Aorta (tissue), 5 donors: ENCODE results near the gene LRBA. TPM values are rescaled to one million over a fixed set of nuclear protein-coding genes. Genes with fewer than 3 reads are reported as not detected.

Source experiments
- ATAC-seq: fragments of 200-7000 bp; cut with Tn5 transposase; one replicate; pipeline ENCODE4 v1.9.1; 2022; ENCODE audit warnings: moderate library complexity; ENCODE audit not compliant: low FRiP score
- DNase-seq, 2 donors: peaks; one replicate each; pipeline ENCODE4 v3.0.0-alpha.2; 2020
- H3K27ac ChIP-seq, 2 donors: one replicate each; pipeline ENCODE4 v1.5.1; 2013; ENCODE audit warnings: low read length in 2 of 2, mild to moderate bottlenecking in 2 of 2, moderate library complexity in 2 of 2, control low read depth in 1 of 2, inconsistent platforms in 1 of 2, low read depth in 1 of 2
- H3K27me3 ChIP-seq, 2 donors: one replicate each; pipeline ENCODE4 v1.6.1; 2013; ENCODE audit warnings: control low read depth in 1 of 2, low read length in 1 of 2, mild to moderate bottlenecking in 1 of 2, moderate library complexity in 1 of 2; ENCODE audit not compliant: insufficient read depth in 2 of 2, control insufficient read depth in 1 of 2
- H3K36me3 ChIP-seq, 2 donors: one replicate each; pipeline ENCODE4 v1.6.1; 2013; ENCODE audit warnings: control low read depth in 1 of 2, low read length in 1 of 2, mild to moderate bottlenecking in 1 of 2; ENCODE audit not compliant: insufficient read depth in 2 of 2, control insufficient read depth in 1 of 2
- H3K4me1 ChIP-seq, 2 donors: one replicate each; pipeline ENCODE4 v1.6.1; 2013; ENCODE audit warnings: low read length in 2 of 2, control low read depth in 1 of 2, mild to moderate bottlenecking in 1 of 2, moderate library complexity in 1 of 2; ENCODE audit not compliant: insufficient read depth in 2 of 2, control insufficient read depth in 1 of 2
- H3K4me3 ChIP-seq, 2 donors: one replicate each; pipeline ENCODE4 v1.5.1; 2013; ENCODE audit warnings: low read length in 2 of 2, control low read depth in 1 of 2, mild to moderate bottlenecking in 1 of 2
- H3K9me3 ChIP-seq: one replicate; pipeline ENCODE4 v1.6.1; 2013; ENCODE audit warnings: mild to moderate bottlenecking, low read length; ENCODE audit not compliant: control insufficient read depth
- WGBS, 2 donors: extraction: QIAGEN DNeasy Blood & Tissue Kit; methylation state at CpG; one replicate each; pipeline ENCODE4 v1.1.7; 2013; 5-methylcytosine and 5-hydroxymethylcytosine counted together
- intact Hi-C, 2 donors: fragments of 100-400 bp; cut with DNase I; formaldehyde crosslinking; loops; one replicate each; pipeline versions ENCODE4 v1.14.2 to v1.15.0; 2022
- polyA plus RNA-seq, 2 donors: library from polyadenylated mRNA; stranded (reverse); fragments of 200-250 nt; gene quantifications; one replicate each; pipeline ENCODE4 v1.2.3, GENCODE V29; 2013
- total RNA-seq, 2 donors: library from RNA; stranded (reverse); fragmentation: NEBNext Ultra II Directional; extraction: Animal tissue kit (Norgen Biotek cat#: 25700); gene quantifications; one replicate each; pipeline ENCODE4 v1.2.1, GENCODE V29; 2021
- donor health status: healthy with polysubstance abuse.
- donor health status: Bipolar disorder and iron deficiency.
- donor health status: DM: no; HTN: no; CAD: no.
- donor health status: DM: no; HTN: no; CAD: no.
- donor health status: DM: yes; HTN: yes; CAD: no.

The LRBA gene
- total and polyA plus RNA-seq, 4 donors = 4.8 to 34.5 (median 15.4) TPM

DNA sequence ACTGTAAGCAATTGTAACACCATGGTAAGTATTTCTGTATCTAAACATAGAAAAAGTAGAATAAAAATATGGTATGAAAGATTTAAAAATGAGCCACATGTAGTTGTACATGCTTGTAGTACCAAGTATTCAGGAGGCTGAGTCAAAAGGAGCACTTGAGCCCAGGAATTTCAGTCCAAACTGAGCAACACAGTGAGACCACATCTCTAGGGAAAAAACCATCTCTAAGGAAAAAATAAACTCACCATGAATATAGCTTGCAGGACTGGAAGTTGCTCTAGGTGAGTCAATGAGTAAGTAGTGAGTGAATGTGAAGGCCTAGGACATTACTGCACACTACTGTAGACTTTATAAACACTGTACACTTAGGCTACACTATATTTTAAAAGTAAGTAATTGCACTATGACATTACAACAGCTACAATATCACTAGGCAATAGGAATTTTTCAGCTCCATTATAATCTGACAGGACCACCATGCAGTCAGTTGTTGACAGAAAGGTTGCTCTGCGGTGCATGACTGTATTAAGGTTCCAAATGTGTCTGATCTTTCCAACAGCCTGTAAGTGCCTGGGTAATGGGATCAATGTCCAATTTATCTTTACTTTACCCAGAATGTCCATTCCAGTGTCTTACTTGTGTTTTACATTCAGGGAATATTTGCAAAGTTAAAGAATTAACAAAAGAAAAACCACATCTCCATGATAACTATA, 28.9 kb upstream of the LRBA start:
- Histone ChIP-seq H3K9me3 (no peaks in the 10 kb centered on the region), H3K4me3 (no peak overlapping the region), H3K27me3 (no peaks in the 10 kb centered on the region), H3K36me3 (no peaks in the 10 kb centered on the region), H3K27ac (no peak overlapping the region), H3K4me1 (no peaks in the 10 kb centered on the region)
- no peak for ATAC-seq
- WGBS, 2 donors = 47 to 56% methylated on average over 1 of the region's 1 CpG
- intact Hi-C loops = no loop called here
- no peak for DNase-seq

DNA sequence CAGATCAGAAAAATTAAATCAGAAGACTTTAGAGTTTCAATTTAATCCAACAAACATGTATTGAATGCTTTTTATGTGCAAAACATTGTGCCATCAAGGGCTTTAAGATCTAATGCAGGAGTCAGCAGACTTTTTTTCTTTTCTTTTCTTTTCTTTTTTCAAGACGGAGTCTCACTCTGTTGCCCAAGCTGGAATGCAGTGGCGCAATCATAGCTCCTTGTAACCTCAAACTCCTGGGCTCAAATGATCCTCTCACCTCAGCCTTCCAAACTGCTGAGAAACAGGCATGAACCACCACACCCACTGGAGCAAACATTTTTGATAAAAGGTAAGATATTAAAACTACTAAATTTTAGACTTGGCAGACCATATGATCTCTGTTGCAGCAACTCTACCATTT, 24.6 kb upstream of the LRBA start:
- Histone ChIP-seq H3K27ac (no peak overlapping the region), H3K4me3 (no peak overlapping the region), H3K36me3 (no peaks in the 10 kb centered on the region), H3K4me1 (no peaks in the 10 kb centered on the region), H3K9me3 (no peaks in the 10 kb centered on the region), H3K27me3 (no peaks in the 10 kb centered on the region)
- ATAC-seq = no peak
- WGBS, 2 donors = 83 to 87% methylated on average over 2 of the region's 2 CpGs
- intact Hi-C loops = no loop called here
- no peak for DNase-seq

- DNase-seq = no peak
- Histone ChIP-seq H3K27me3 (no peaks in the 10 kb centered on the region), H3K36me3 (no peaks in the 10 kb centered on the region), H3K9me3 (no peaks in the 10 kb centered on the region), H3K27ac (no peak overlapping the region), H3K4me3 (no peak overlapping the region), H3K4me1 (no peaks in the 10 kb centered on the region)
- 88 to 91% methylated on average over 9 of the region's 9 CpGs for WGBS, 2 donors
- no peak for ATAC-seq
- intact Hi-C loops = no loop called here
Measured at GRCh38 chr4:151038452-151039157, 23.5 kb upstream of the LRBA start.

GRCh38 chr4:151035911-151036310, 20.8 kb upstream of the LRBA start:
- Histone ChIP-seq H3K4me1 (no peaks in the 10 kb centered on the region), H3K27me3 (no peaks in the 10 kb centered on the region), H3K9me3 (no peaks in the 10 kb centered on the region), H3K27ac (no peak overlapping the region), H3K4me3 (no peak overlapping the region), H3K36me3 (no peaks in the 10 kb centered on the region)
- intact Hi-C loops = no loop called here
- WGBS, 2 donors = 78 to 81% methylated on average over 4 of the region's 4 CpGs
- no peak for ATAC-seq
- DNase-seq = no peak

- intact Hi-C loops = no loop called here
- no peaks in the 10 kb centered on the region for H3K9me3 ChIP-seq
- ATAC-seq (no peak), DNase-seq (no peak)
- no peaks in the 10 kb centered on the region for H3K36me3 ChIP-seq
- H3K4me3 ChIP-seq = no peak overlapping the region
- 60 to 69% methylated on average over 2 of the region's 2 CpGs for WGBS, 2 donors
- H3K27me3 ChIP-seq = no peaks in the 10 kb centered on the region
- H3K4me1 ChIP-seq = no peaks in the 10 kb centered on the region
- no peak overlapping the region for H3K27ac ChIP-seq
Measured at GRCh38 chr4:151035328-151035727, 20.2 kb upstream of the LRBA start.

DNA sequence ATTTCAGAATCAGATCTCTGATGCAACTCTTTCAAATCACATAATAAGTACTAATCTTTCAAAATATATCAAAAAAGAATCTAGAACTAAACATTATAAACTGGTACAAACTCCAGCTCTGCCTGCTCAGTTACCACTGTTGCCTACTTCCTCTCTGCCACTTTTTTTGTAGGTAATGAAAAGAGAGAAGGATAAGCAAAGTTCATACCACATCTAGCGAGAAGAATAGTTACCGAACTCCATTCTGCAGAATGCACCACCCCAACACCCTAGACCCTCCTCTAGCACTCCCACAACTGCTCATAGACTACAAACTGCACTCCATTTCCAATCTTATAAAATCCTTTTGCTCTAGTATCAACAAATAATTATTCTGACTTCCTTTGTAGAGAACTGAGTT, 19.7 kb upstream of the LRBA start:
- intact Hi-C loops = no loop called here
- no peak for ATAC-seq

GRCh38 chr4:151031831-151032605, 16.9 kb upstream of the LRBA start:
- ATAC-seq (no peak), DNase-seq (no peak)
- Histone ChIP-seq H3K27me3 (no peaks in the 10 kb centered on the region), H3K9me3 (no peaks in the 10 kb centered on the region), H3K36me3 (no peaks in the 10 kb centered on the region), H3K27ac (no peak overlapping the region), H3K4me1 (no peaks in the 10 kb centered on the region), H3K4me3 (no peak overlapping the region)
- intact Hi-C loops = no loop called here
- 80 to 89% methylated on average over 11 to 12 of the region's 12 CpGs for WGBS, 2 donors

More for the DNA sequence above, 19.7 kb upstream of the LRBA start:
- Histone ChIP-seq H3K27ac (no peak overlapping the region), H3K4me3 (no peak overlapping the region), H3K27me3 (no peaks in the 10 kb centered on the region), H3K36me3 (no peaks in the 10 kb centered on the region), H3K9me3 (no peaks in the 10 kb centered on the region), H3K4me1 (no peaks in the 10 kb centered on the region)
- 75 to 82% methylated on average over 2 of the region's 2 CpGs for WGBS, 2 donors
- DNase-seq = no peak

DNA sequence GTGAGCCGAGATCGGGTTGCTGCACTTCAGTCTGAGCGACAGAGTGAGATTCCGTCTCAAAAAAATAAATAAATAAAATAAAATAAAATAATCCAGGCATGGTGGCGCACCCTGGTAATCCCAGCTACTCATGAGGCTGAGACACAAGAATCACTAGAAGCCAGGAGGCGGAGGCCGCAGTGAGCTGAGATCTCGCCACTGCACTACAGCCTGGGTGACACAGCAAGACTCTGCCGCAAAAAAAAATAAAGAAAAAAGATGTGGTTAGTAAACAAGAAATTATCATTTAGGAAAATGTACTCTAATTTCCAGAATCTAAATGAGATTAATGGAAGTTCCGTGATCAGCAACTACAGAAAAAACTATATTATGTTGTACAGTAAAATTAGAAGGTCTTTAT, 14.5 kb upstream of the LRBA start:
- Histone ChIP-seq H3K4me1 (no peaks in the 10 kb centered on the region), H3K27me3 (no peaks in the 10 kb centered on the region), H3K4me3 (no peak overlapping the region), H3K9me3 (no peaks in the 10 kb centered on the region), H3K36me3 (no peaks in the 10 kb centered on the region), H3K27ac (no peak overlapping the region)
- DNase-seq (no peak), ATAC-seq (no peak)
- intact Hi-C loops = no loop called here
- WGBS, 2 donors = 92 to 94% methylated on average over 10 of the region's 10 CpGs
